ENCODE data around the gene NAALADL1. TPM values are rescaled to one million over a fixed set of nuclear protein-coding genes. Genes with fewer than 3 reads are reported as not detected.

Gene NAALADL1
- total RNA-seq, 4 donors from 2014 or later, result 18.6 to 38.9 (median 29.1) TPM

DNA sequence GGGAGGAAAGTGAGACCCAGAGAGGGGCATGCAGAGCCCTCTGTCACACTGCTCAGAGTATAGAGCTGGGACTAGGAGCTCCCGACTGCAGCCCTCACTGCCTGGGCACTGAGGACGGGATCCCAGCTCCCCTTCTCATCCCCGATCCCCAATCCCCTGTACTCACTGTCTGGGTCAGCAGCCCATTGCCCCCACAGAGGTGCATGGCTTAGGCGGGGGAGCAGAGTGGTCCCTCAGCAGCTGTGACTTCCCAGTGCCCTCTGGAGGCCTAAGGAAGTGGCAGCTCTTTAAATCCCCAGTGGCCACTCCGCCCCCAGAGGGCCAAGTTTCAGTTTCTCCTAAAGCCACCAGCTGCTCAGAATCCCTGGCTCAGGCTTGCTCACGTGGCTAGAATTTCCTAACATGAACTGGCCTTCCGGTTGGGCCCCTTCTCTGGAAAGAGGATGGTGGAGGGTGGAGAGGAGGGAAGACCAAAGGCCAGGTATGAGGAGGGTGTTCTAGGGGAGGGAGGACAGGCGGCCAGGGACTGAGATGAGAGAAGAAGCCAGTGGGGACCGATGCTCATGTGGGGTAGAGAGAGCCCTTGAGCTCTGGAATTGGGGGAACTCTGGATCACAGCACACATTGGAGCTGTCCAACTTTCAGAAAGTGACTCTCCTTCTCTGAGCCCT is 61.5 kb downstream of the NAALADL1 start, which contains the start of gene BATF2:
Gene BATF2 (minus strand): TSS at position 262 of the 671 bp plus-strand sequence. CDS start 57 bp downstream, at position 205.
- Histone ChIP-seq H3K27me3 (no peaks in the 10 kb centered on the region), H3K36me3 (no peaks in the 10 kb centered on the region), H3K27ac (peak within 1 kb of the TSS in 3 of 4 donors; percentile 12 to 71 (median 57)), H3K9me3 (no peaks in the 10 kb centered on the region), H3K4me1 (peaks cover 0 to 15% (median 4%) of the 10 kb centered on the region in 4 donors), H3K4me3 (peak within 1 kb of the TSS; percentile 15 to 48 (median 40))
- WGBS, 2 donors, result 25 to 30% methylated on average over 8 to 9 of the region's 9 CpGs
- TF ChIP-seq EP300 (IDR thresholded peaks at IDR 0.05), result peak in 1 of 2 donors; percentile 43
- TF ChIP-seq, protein P1, sequence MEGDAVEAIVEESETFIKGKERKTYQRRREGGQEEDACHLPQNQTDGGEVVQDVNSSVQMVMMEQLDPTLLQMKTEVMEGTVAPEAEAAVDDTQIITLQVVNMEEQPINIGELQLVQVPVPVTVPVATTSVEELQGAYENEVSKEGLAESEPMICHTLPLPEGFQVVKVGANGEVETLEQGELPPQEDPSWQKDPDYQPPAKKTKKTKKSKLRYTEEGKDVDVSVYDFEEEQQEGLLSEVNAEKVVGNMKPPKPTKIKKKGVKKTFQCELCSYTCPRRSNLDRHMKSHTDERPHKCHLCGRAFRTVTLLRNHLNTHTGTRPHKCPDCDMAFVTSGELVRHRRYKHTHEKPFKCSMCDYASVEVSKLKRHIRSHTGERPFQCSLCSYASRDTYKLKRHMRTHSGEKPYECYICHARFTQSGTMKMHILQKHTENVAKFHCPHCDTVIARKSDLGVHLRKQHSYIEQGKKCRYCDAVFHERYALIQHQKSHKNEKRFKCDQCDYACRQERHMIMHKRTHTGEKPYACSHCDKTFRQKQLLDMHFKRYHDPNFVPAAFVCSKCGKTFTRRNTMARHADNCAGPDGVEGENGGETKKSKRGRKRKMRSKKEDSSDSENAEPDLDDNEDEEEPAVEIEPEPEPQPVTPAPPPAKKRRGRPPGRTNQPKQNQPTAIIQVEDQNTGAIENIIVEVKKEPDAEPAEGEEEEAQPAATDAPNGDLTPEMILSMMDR (IDR thresholded peaks at IDR 0.05), result peak; percentile 22 to 57 (median 44)
- peak in 1 of 2 donors; percentile 37 for TF ChIP-seq POLR2A (IDR thresholded peaks at IDR 0.05)
- peak; percentile 24 to 25 for DNase-seq (ENCODE audit: low spot score in 2 of 2)

DNA sequence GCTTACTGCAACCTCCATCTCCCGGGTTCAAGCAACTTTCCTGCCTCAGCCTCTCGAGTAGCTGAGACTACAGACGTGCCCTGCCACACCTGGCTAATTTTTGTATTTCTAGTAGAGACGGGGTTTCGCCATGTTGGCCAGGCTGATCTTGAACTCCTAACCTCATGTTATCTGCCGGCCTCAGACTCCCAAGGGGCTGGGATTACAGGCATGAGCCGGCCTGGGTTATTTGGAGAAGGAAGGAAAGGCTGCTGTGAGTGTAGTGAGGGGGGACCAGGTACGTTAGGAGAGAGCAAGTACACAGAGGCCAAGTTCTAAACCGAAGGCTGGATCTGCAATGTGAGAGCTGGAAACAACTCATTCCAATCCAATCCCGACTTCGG is 62.0 kb downstream of the NAALADL1 start:
- Histone ChIP-seq H3K27ac (peak overlapping the region in 3 of 4 donors; percentile 12 to 71 (median 57)), H3K36me3 (no peaks in the 10 kb centered on the region), H3K4me3 (peak overlapping the region; percentile 15 to 48 (median 40)), H3K9me3 (no peaks in the 10 kb centered on the region), H3K4me1 (peaks cover 0 to 15% (median 4%) of the 10 kb centered on the region in 4 donors), H3K27me3 (no peaks in the 10 kb centered on the region)
- 45 to 46% methylated on average over 11 of the region's 11 CpGs for WGBS, 2 donors
- DNase-seq (ENCODE audit: low spot score in 2 of 2), result no peak
- TF ChIP-seq, protein P1 (IDR thresholded peaks at IDR 0.05), result no peak
- no peak for TF ChIP-seq POLR2A (IDR thresholded peaks at IDR 0.05)
- TF ChIP-seq EP300 (IDR thresholded peaks at IDR 0.05), result no peak

Small RNA genes lying within 50 kb of the gene (small RNA-seq; reads per million reads assigned to genes)
- gene MIR6879 (0.38 reads per million), gene SNX15 (not detected)

Other genes with a start within 250 kb of the NAALADL1 start
- 10 to 100 TPM; 15.3 to 30.9 (median 19.7) TPM for gene MEN1, start 248.0 kb downstream of the NAALADL1 start, total RNA-seq
- gene CDC42BPG, start 213.9 kb downstream of the NAALADL1 start, total RNA-seq, result under 1 TPM in 3 of 4 donors, not detected in 1; under 0.01 to 0.30 (median 0.21) TPM
- gene EHD1, start 179.9 kb downstream of the NAALADL1 start, total RNA-seq, result 10 to 100 TPM; 35.2 to 93.9 (median 42.6) TPM
- 10 to 100 TPM; 33.0 to 93.6 (median 45.8) TPM for gene ATG2A, start 141.3 kb downstream of the NAALADL1 start, total RNA-seq
- gene PPP2R5B, start 133.9 kb downstream of the NAALADL1 start, total RNA-seq, result 10 to 100 TPM; 10.7 to 21.4 (median 20.2) TPM
- not detected for gene GPHA2, start 122.7 kb downstream of the NAALADL1 start, total RNA-seq
- not detected for gene MAJIN, start 86.4 kb downstream of the NAALADL1 start, total RNA-seq
- 1 to 10 TPM in 3 of 4 donors, under 1 TPM in 1; 0.63 to 9.6 (median 1.5) TPM for gene BATF2, start 61.6 kb downstream of the NAALADL1 start, total RNA-seq
- gene ARL2, start 44.4 kb downstream of the NAALADL1 start, total RNA-seq, result 100 to 1,000 TPM; 174 to 267 (median 193) TPM
- 10 to 100 TPM; 17.1 to 33.3 (median 24.2) TPM for gene SNX15, start 31.1 kb downstream of the NAALADL1 start, total RNA-seq
- 10 to 100 TPM; 10.6 to 16.3 (median 14.1) TPM for gene SAC3D1, start 17.3 kb downstream of the NAALADL1 start, total RNA-seq
- 1 to 10 TPM in 1 of 4 donors, under 1 TPM in 1, not detected in 2; 0.90 to 1.3 TPM for gene CDCA5, start 25.5 kb upstream of the NAALADL1 start, total RNA-seq
- gene ZFPL1, start 25.7 kb upstream of the NAALADL1 start, total RNA-seq, result 10 to 100 TPM; 28.0 to 48.3 (median 35.1) TPM
- gene VPS51, start 37.7 kb upstream of the NAALADL1 start, total RNA-seq, result 100 to 1,000 TPM; 193 to 544 (median 439) TPM
- gene TM7SF2, start 53.3 kb upstream of the NAALADL1 start, total RNA-seq, result 10 to 100 TPM; 13.6 to 93.0 (median 41.5) TPM
- gene ZNHIT2, start 59.1 kb upstream of the NAALADL1 start, total RNA-seq, result 10 to 100 TPM; 19.2 to 26.8 (median 22.6) TPM
- gene FAU, start 63.6 kb upstream of the NAALADL1 start, total RNA-seq, result 1,000 to 10,000 TPM; 1,078 to 1,548 (median 1,229) TPM
- gene MRPL49, start 63.8 kb upstream of the NAALADL1 start, total RNA-seq, result 10 to 100 TPM; 48.8 to 55.9 (median 54.2) TPM
- 10 to 100 TPM; 31.6 to 72.6 (median 58.3) TPM for gene SYVN1, start 76.0 kb upstream of the NAALADL1 start, total RNA-seq
- gene SPDYC, start 111.7 kb upstream of the NAALADL1 start, total RNA-seq, result not detected
- gene CAPN1, start 123.4 kb upstream of the NAALADL1 start, total RNA-seq, result 100 to 1,000 TPM; 108 to 209 (median 150) TPM
- gene POLA2, start 203.4 kb upstream of the NAALADL1 start, total RNA-seq, result 10 to 100 TPM in 2 of 4 donors, 1 to 10 TPM in 2; 3.5 to 13.5 (median 10.0) TPM